BJ (cell line): ENCODE data around the gene BNC1. TPM values are rescaled to one million over a fixed set of nuclear protein-coding genes. Genes with fewer than 3 reads are reported as not detected.

Experiments used
- CTCF ChIA-PET: fragments of 350-600 bp; formaldehyde crosslinking; extraction: SDS; loops from one replicate; lab custom pipeline; 2021; ENCODE audit warnings: antibody characterized with exemption, inconsistent platforms; lab: Yijun Ruan, JAX
- POLR2A ChIA-PET: fragments of 300-600 bp; sonication (Branson Sonifier 250); formaldehyde crosslinking; extraction: SDS; loops from one replicate; lab custom pipeline; 2021; ENCODE audit warnings: antibody characterized with exemption; lab: Charles Lee
- DNase-seq: peaks from one replicate; pipeline ENCODE4 v3.0.0-alpha.2; 2011; ENCODE audit warnings: low read depth
- H3K27me3 ChIP-seq: 2 replicates; pipeline ENCODE4 v1.6.0; 2011; ENCODE audit warnings: low read length; ENCODE audit not compliant: control insufficient read depth, insufficient read depth
- H3K36me3 ChIP-seq: 2 replicates; pipeline ENCODE4 v1.5.1; 2011; ENCODE audit warnings: low read length; ENCODE audit not compliant: control insufficient read depth, insufficient read depth
- H3K4me3 ChIP-seq: 2 replicates; pipeline ENCODE4 v1.5.1; 2011; ENCODE audit warnings: low read depth, mild to moderate bottlenecking, control low read depth, low read length
- CTCF ChIP-seq: IDR thresholded peaks from 2 replicates; pipeline ENCODE4 v1.5.1; 2011; ENCODE audit warnings: low read depth, mild to moderate bottlenecking, control low read depth, inconsistent platforms, low read length, moderate library complexity; ENCODE audit not compliant: insufficient read depth
- polyA plus RNA-seq: library from polyadenylated mRNA; depleted of rRNA; stranded (reverse); fragments of >200 nt; gene quantifications from 2 replicates; pipeline ENCODE4 v1.2.3, GENCODE V29; 2011

The BNC1 gene
- polyA plus RNA-seq, 1 experiment, result 1.4 TPM

DNA sequence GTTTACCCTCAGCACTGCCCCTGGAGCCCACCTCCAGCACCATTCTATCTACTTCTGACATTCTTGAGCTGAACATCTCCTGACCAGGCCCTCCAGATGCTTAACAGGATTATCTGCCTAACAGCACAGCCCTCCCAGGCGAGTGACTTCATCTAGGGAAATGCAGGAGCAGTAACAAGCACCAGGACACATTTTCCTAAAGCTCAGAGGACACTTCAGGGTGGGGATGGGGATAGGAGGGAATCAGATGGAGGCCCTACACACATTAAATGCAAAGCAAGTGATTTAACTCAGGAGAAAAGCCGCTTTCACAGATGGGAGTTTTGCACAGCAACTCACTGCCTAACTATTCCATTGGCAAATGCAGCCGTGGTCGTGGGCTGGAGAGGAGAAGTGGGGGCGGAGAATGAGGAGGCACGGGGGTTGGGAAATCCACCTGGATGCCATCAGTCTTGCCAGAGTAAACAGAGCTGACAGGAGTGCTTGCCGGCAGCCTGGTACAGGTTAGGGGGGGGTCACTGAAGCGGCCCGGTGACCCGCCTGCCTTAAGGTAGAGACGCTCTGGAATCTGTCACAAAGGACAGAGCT, 21.3 kb upstream of the BNC1 start:
- no peak for TF ChIP-seq CTCF
- no peak for DNase-seq
- H3K4me3 ChIP-seq, result no peak overlapping the region
- H3K36me3 ChIP-seq, result no peaks in the 10 kb centered on the region
- no peaks in the 10 kb centered on the region for H3K27me3 ChIP-seq
- POLR2A ChIA-PET, result no interaction called here
- CTCF ChIA-PET, result interaction anchor here (1.2 kb wide), 1 partner anchor 13 kb away, joined by 3 read pairs; no protein-coding TSS in a partner anchor

DNA sequence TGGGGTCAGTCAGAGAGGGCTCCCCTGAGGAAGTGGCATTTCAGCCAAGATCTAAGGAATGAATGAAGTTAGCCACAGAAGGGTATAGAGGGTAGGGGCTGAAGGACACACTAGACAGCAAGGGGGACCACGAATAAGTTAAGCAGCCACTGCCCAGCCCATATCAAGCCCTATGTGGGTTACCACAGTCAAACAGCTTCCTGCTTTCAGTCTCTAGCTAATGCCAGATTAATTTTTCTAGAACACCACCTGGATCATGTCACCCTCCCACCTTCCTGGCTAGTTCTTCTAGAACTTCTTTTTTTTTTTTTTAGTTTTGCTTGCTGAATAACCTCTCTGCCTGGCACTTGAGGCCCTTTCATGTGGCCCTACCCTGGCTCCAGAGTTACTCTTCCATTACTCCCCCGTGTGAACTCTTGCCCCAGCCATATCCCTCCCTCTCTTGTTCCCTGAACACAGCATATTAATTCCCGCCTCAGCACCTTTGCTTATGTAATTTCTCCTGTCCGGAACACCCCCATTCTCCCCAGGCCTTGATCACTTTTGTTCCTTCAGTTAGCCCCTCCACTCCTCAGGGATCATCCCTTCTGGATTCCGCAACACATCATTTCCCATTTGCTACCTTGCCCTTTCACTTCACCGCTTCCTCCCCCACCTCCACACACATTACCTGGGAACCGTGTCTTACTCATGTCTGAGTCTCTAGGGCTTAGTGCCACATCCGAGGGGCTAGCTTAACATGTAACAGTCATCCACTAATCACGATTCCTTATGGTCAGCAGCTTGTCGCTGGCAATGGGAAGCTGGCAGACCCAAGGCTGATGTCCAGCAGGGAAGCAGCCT, 20.6 kb upstream of the BNC1 start:
- TF ChIP-seq CTCF, result no peak
- no peak for DNase-seq
- POLR2A ChIA-PET, result no interaction called here
- CTCF ChIA-PET, result no interaction called here
- Histone ChIP-seq H3K27me3 (no peaks in the 10 kb centered on the region), H3K36me3 (no peaks in the 10 kb centered on the region), H3K4me3 (no peak overlapping the region)

- Histone ChIP-seq H3K4me3 (no peak overlapping the region), H3K27me3 (no peaks in the 10 kb centered on the region), H3K36me3 (no peaks in the 10 kb centered on the region)
- no peak for DNase-seq
- ChIA-PET CTCF (no interaction called here), POLR2A (no interaction called here)
- TF ChIP-seq CTCF, result no peak
These were observed 19.1 kb upstream of the BNC1 start for GRCh38 chr15:83303535-83303934.

- DNase-seq, result no peak
- no peak for TF ChIP-seq CTCF
- no peaks in the 10 kb centered on the region for H3K36me3 ChIP-seq
- H3K27me3 ChIP-seq, result no peaks in the 10 kb centered on the region
- CTCF ChIA-PET, result no interaction called here
- H3K4me3 ChIP-seq, result no peak overlapping the region
- POLR2A ChIA-PET, result no interaction called here
These were observed 16.4 kb upstream of the BNC1 start for GRCh38 chr15:83300826-83301225.

DNA sequence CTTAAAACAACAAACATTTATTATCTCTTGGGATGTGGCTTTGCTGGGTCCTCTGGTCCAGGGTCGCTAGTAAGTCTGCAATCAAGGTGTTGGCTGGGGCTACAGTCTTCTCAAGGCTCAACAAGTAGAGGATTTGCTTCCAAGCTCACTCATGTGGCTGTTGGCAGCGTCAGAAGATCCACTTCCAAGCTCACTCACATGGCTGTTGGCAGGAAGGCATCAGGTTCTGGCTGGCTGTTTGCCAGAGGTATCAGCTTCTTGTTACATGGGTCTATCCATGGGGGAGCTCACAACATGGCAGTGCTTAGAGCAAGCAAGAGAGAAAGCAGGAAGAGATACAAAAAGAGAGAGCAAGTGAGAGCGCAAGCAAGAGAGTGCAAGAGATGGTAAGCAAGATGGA, 15.0 kb upstream of the BNC1 start:
- ChIA-PET POLR2A (no interaction called here), CTCF (interaction anchor here (1.5 kb wide), 1 partner anchor 51 kb away, joined by 3 read pairs; no protein-coding TSS in a partner anchor)
- no peaks in the 10 kb centered on the region; the same call in 1 of the 2 replicates for H3K27me3 ChIP-seq
- no peaks in the 10 kb centered on the region for H3K36me3 ChIP-seq
- DNase-seq, result no peak
- TF ChIP-seq CTCF, result no peak
- no peak overlapping the region for H3K4me3 ChIP-seq
